ENCODE results near the gene LRRC3. TPM values are rescaled to one million over a fixed set of nuclear protein-coding genes. Genes with fewer than 3 reads are reported as not detected.

LRRC3 gene
- total RNA-seq, 1 donor from 2014 or later: 10.1 TPM

DNA sequence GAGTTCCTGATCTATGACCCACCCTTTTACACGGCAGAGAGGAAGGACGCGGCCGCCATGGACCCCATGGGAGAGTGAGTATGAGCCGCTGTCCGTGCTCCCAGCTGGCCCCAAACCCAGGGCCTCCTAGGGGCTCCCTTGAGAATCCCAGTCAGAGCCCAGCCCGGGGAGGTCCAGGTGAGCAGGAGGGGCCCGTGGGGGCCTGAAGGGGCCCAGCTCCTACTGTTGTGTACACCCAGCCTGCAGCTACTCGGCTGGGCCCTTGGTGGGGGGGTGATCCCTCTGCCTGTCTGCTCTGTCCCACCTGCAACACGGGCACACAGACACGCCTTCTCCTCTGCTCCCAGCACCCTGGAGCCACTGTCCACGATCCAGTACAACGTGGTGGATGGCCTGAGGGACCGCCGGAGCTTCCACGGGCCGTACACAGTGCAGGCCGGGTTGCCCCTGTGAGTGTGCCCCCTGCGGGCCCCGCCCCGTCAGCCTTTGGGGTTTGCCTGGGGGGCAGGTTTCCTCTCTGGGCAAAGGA lies 28.6 kb upstream of the LRRC3 start:
- Mint-ChIP-seq H3K9me3 (peaks cover 7% of the 10 kb centered on the region), H3K4me3 (no peak overlapping the region), H3K36me3 (ENCODE audit: low read depth) (no peaks in the 10 kb centered on the region), H3K4me1 (no peaks in the 10 kb centered on the region), H3K27ac (ENCODE audit: unreplicated experiment) (no peak overlapping the region), H3K27me3 (ENCODE audit: low read depth) (no peaks in the 10 kb centered on the region)
- TF ChIP-seq, protein P1, sequence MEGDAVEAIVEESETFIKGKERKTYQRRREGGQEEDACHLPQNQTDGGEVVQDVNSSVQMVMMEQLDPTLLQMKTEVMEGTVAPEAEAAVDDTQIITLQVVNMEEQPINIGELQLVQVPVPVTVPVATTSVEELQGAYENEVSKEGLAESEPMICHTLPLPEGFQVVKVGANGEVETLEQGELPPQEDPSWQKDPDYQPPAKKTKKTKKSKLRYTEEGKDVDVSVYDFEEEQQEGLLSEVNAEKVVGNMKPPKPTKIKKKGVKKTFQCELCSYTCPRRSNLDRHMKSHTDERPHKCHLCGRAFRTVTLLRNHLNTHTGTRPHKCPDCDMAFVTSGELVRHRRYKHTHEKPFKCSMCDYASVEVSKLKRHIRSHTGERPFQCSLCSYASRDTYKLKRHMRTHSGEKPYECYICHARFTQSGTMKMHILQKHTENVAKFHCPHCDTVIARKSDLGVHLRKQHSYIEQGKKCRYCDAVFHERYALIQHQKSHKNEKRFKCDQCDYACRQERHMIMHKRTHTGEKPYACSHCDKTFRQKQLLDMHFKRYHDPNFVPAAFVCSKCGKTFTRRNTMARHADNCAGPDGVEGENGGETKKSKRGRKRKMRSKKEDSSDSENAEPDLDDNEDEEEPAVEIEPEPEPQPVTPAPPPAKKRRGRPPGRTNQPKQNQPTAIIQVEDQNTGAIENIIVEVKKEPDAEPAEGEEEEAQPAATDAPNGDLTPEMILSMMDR (conservative IDR thresholded peaks at IDR 0.05): no peak
- DNase-seq (ENCODE audit: low read depth, low spot score): no peak

DNA sequence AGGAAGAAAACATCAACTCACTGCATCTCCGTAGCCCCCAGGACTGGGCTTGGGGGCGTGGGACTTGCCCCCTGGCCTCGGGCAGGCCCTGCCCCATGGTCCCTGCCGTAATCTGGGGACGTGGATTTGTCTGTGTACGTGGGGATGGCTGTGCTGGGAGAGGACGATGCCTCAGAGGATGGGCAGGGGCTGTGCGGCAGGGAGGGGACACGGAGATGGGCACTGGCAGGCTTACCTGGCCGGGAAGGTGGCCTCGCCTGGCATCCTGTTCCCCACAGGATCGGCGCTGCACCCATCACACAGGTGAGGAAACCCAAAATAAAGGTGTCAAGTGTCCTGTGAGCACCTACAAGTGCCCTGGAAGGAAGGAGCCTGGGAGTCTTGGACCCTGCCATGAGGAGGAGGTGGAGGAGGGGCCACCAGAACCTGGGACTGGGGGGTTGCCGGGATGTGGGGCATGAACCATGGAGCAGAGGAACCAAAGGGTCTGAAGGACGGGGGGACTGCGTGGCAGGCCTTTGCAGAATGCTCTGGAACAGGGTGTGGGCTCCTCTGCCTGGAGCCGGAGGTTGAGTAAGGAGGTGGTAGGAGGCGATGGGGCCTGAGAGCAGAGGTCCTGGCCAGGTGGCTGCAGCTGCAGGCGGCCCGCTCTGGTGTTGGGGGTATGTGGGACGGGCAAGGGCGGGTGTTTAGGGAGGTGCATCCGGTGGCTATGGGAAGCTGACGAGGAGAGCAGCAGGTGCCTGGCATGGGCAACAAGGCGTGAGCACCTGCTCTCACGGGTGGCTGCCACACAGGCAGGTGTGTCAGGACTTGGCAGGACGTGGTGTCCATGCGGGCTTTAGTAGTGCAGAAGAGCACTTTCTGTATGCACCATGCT lies 27.8 kb upstream of the LRRC3 start:
- no peak overlapping the region for H3K4me3 Mint-ChIP-seq
- TF ChIP-seq, protein P1 (conservative IDR thresholded peaks at IDR 0.05): no peak
- peaks cover 7% of the 10 kb centered on the region for H3K9me3 Mint-ChIP-seq
- H3K4me1 Mint-ChIP-seq: no peaks in the 10 kb centered on the region
- no peaks in the 10 kb centered on the region for H3K36me3 Mint-ChIP-seq (ENCODE audit: low read depth)
- no peak overlapping the region for H3K27ac Mint-ChIP-seq (ENCODE audit: unreplicated experiment)
- no peak for DNase-seq (ENCODE audit: low read depth, low spot score)
- no peaks in the 10 kb centered on the region for H3K27me3 Mint-ChIP-seq (ENCODE audit: low read depth)

DNA sequence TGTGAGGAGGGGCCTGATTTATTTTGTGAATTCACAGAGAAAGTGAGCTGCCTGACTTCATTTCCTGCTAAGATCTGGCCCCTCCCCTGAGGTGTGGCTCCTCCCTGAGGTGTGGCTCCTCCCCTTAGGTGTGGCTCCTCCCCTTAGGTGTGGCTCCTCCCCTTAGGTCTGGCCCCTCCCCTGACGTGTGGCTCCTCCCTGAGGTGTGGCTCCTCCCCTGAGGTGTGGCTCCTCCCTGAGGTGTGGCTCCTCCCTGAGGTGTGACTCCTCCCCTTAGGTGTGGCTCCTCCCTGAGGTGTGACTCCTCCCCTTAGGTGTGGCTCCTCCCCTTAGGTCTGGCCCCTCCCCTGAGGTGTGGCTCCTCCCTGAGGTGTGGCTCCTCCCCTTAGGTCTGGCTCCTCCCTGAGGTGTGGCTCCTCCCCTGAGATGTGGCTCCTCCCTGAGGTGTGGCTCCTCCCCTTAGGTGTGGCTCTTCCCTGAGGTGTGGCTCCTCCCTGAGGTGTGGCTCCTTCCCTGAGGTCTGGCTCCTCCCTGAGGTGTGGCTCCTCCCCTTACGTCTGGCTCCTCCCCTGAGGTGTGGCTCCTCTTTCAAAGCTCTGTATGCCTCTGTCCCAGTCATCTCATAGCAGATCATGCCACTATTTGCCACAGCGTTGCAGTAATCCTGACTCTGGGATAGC lies 26.9 kb upstream of the LRRC3 start:
- Mint-ChIP-seq H3K36me3 (ENCODE audit: low read depth) (no peaks in the 10 kb centered on the region), H3K4me1 (no peaks in the 10 kb centered on the region)

DNA sequence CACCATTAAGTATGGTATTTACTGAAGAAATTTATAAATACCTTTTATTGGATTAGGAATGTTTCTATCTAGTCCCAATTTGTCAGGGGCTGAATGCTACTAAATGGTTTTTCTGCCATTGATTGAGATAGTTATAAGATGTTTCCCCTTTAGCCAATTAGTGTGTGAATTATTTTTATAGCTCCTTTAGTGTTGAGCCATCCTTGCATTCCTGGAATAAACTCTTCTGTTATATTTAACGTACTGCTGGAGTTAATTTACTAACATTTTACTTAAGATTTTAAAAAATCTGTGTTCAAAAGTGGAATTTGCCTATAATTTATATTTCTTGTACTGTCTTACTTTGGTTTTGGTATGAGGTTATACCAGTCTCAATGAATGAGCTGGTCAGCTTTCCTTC lies 25.4 kb upstream of the LRRC3 start:
- no peaks in the 10 kb centered on the region for H3K4me1 Mint-ChIP-seq
- TF ChIP-seq, protein P1 (conservative IDR thresholded peaks at IDR 0.05): no peak
- H3K9me3 Mint-ChIP-seq: peaks cover 7% of the 10 kb centered on the region
- no peaks in the 10 kb centered on the region for H3K36me3 Mint-ChIP-seq (ENCODE audit: low read depth)
- no peak overlapping the region for H3K27ac Mint-ChIP-seq (ENCODE audit: unreplicated experiment)
- H3K4me3 Mint-ChIP-seq: no peak overlapping the region
- no peak for DNase-seq (ENCODE audit: low read depth, low spot score)
- no peaks in the 10 kb centered on the region for H3K27me3 Mint-ChIP-seq (ENCODE audit: low read depth)

More for the DNA sequence above, 26.9 kb upstream of the LRRC3 start:
- H3K27me3 Mint-ChIP-seq (ENCODE audit: low read depth): no peaks in the 10 kb centered on the region
- H3K27ac Mint-ChIP-seq (ENCODE audit: unreplicated experiment): no peak overlapping the region
- TF ChIP-seq, protein P1 (conservative IDR thresholded peaks at IDR 0.05): no peak
- DNase-seq (ENCODE audit: low read depth, low spot score): no peak
- H3K9me3 Mint-ChIP-seq: peaks cover 7% of the 10 kb centered on the region
- no peak overlapping the region for H3K4me3 Mint-ChIP-seq

DNA sequence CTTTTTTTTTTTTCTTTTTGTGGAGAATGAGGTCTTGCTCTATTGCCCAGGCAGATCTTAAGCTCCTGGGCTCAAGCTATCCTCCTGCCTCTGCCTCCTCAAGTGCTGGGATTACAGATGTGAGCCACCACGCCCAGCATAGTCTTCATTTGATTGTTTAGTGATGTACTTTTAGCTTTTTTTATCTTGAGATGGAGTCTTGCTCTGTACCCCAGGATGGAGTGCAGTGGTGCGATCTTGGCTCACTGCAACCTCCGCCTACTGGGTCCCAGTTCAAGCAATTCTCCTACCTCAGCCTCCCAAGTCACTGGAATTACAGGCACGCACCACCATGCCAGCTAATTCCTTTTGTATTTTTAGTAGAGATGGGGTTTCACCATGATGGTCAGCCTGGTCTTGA lies 24.0 kb upstream of the LRRC3 start:
- H3K36me3 Mint-ChIP-seq (ENCODE audit: low read depth): no peaks in the 10 kb centered on the region
- H3K27ac Mint-ChIP-seq (ENCODE audit: unreplicated experiment): no peak overlapping the region
- DNase-seq (ENCODE audit: low read depth, low spot score): no peak
- peaks cover 7% of the 10 kb centered on the region for H3K9me3 Mint-ChIP-seq
- H3K4me1 Mint-ChIP-seq: no peaks in the 10 kb centered on the region
- H3K27me3 Mint-ChIP-seq (ENCODE audit: low read depth): no peaks in the 10 kb centered on the region
- TF ChIP-seq, protein P1 (conservative IDR thresholded peaks at IDR 0.05): no peak
- no peak overlapping the region for H3K4me3 Mint-ChIP-seq

Data from neural crest cell (in vitro differentiated cells).